Ishikawa (cell line): ENCODE data around the gene LDLRAD2.

ENCODE experiments used
- EGR1 ChIP-seq: IDR thresholded peaks from 2 replicates; pipeline ENCODE4 v1.6.1; 2012
- EP300 ChIP-seq: IDR thresholded peaks from 2 replicates; pipeline ENCODE4 v1.6.1; 2012; ENCODE audit warnings: borderline replicate concordance
- MAX ChIP-seq: IDR thresholded peaks from 2 replicates; pipeline ENCODE4 v1.6.1; 2012
- NFIC ChIP-seq: IDR thresholded peaks from 2 replicates; pipeline ENCODE4 v1.6.1; 2012
- REST ChIP-seq: IDR thresholded peaks from 2 replicates; pipeline ENCODE4 v1.6.1; 2012; ENCODE audit warnings: low read depth, mild to moderate bottlenecking
- TAF1 ChIP-seq: IDR thresholded peaks from 2 replicates; pipeline ENCODE4 v1.6.1; 2012; ENCODE audit warnings: low read depth, mild to moderate bottlenecking
- TCF12 ChIP-seq: IDR thresholded peaks from 2 replicates; pipeline ENCODE4 v1.6.1; 2012; ENCODE audit warnings: low read depth
- TEAD4 ChIP-seq: IDR thresholded peaks from 2 replicates; pipeline ENCODE4 v1.6.1; 2012
- USF1 ChIP-seq: IDR thresholded peaks from 2 replicates; pipeline ENCODE4 v1.6.1; 2012
- YY1 ChIP-seq: IDR thresholded peaks from 2 replicates; pipeline ENCODE4 v1.6.1; 2012; ENCODE audit warnings: low read depth

GRCh38 chr1:21774835-21775549 is 37.1 kb upstream of the LDLRAD2 start:
- no peak for TF ChIP-seq YY1
- no peak for TF ChIP-seq EP300
- no peak for TF ChIP-seq NFIC
- no peak for TF ChIP-seq MAX
- no peak for TF ChIP-seq USF1
- no peak for TF ChIP-seq TAF1
- no peak for TF ChIP-seq TEAD4
- no peak for TF ChIP-seq REST
- TF ChIP-seq TCF12 = no peak
- no peak for TF ChIP-seq EGR1
